OCI-LY7 (cell line): ENCODE data around the gene NAA15. TPM values are rescaled to one million over a fixed set of nuclear protein-coding genes. Genes with fewer than 3 reads are reported as not detected.
A peak's percentile ranks its signal among the peaks of the same experiment; 100 is the strongest.

ENCODE experiments used
- BruUV-seq: library from RNA; stranded (reverse); fragments of 400-500 nt; replicated peaks from 2 replicates; lab custom pipeline; 2021; lab: Mats Ljungman, UMichigan
- CTCF ChIA-PET: fragments of 300-600 bp; sonication (Branson Sonifier 250); formaldehyde crosslinking; loops from one replicate; lab custom pipeline; 2022; ENCODE audit warnings: antibody characterized with exemption; ENCODE audit not compliant: unreplicated experiment; lab: Charles Lee
- POLR2A ChIA-PET: fragments of 300-600 bp; sonication (Branson Sonifier 250); formaldehyde crosslinking; loops from one replicate; lab custom pipeline; 2022; ENCODE audit warnings: antibody characterized with exemption; lab: Charles Lee
- DNase-seq: peaks from one replicate; pipeline ENCODE4 v3.0.0-alpha.2; 2015; ENCODE audit warnings: low spot score
- H2AFZ ChIP-seq: fragments of 200-600 bp; sonication (generic), shearing (Covaris generic); 2 replicates; pipeline ENCODE4 v1.6.1; 2014; ENCODE audit warnings: mild to moderate bottlenecking, antibody characterized with exemption, low read length, moderate library complexity
- H3K27ac ChIP-seq: fragments of 200-600 bp; sonication (generic); 2 replicates; pipeline ENCODE4 v1.5.1; 2014; ENCODE audit warnings: mixed run types, low read depth, mild to moderate bottlenecking, moderate library complexity, low read length, inconsistent platforms; ENCODE audit not compliant: poor library complexity, severe bottlenecking
- H3K36me3 ChIP-seq: fragments of 200-600 bp; sonication (generic); 2 replicates; pipeline ENCODE4 v1.6.1; 2014; ENCODE audit warnings: mild to moderate bottlenecking, antibody characterized with exemption, low read length, moderate library complexity, mixed read lengths; ENCODE audit not compliant: insufficient read depth
- H3K4me1 ChIP-seq: fragments of 200-600 bp; sonication (generic); 2 replicates; pipeline ENCODE4 v1.5.1; 2014; ENCODE audit warnings: mild to moderate bottlenecking, low read length; ENCODE audit not compliant: insufficient read depth, poor library complexity, severe bottlenecking
- H3K4me2 ChIP-seq: fragments of 200-600 bp; sonication (generic); 2 replicates; pipeline ENCODE4 v1.6.1; 2014; ENCODE audit warnings: mild to moderate bottlenecking, low read length
- H3K4me3 ChIP-seq: fragments of 200-600 bp; sonication (generic); 2 replicates; pipeline ENCODE4 v1.5.1; 2014; ENCODE audit warnings: mild to moderate bottlenecking, low read depth, low read length; ENCODE audit not compliant: poor library complexity, severe bottlenecking
- H3K79me2 ChIP-seq: fragments of 200-600 bp; sonication (generic); 2 replicates; pipeline ENCODE4 v1.6.1; 2016; ENCODE audit warnings: low read depth, mild to moderate bottlenecking, low read length, moderate library complexity, mixed read lengths; ENCODE audit not compliant: insufficient read depth
- H3K9me2 ChIP-seq: fragments of 200-600 bp; sonication (generic); 2 replicates; pipeline ENCODE4 v1.6.1; 2016; ENCODE audit warnings: mild to moderate bottlenecking, low read length, mixed read lengths; ENCODE audit not compliant: insufficient read depth
- H3K9me3 ChIP-seq: fragments of 200-600 bp; sonication (generic); 2 replicates; pipeline ENCODE4 v1.6.1; 2014; ENCODE audit warnings: mild to moderate bottlenecking, mixed run types, low read length, mixed read lengths
- H4K20me1 ChIP-seq: fragments of 200-600 bp; sonication (generic); 2 replicates; pipeline ENCODE4 v1.6.1; 2014; ENCODE audit warnings: mild to moderate bottlenecking, antibody characterized with exemption, low read length, moderate library complexity, mixed read lengths; ENCODE audit not compliant: insufficient read depth
- EZH2phosphoT487 ChIP-seq: fragments of 200-600 bp; sonication (generic); IDR thresholded peaks from 2 replicates; pipeline ENCODE4 v1.6.1; 2018; ENCODE audit warnings: low read depth, borderline replicate concordance, mild to moderate bottlenecking, mixed run types, antibody characterized with exemption, low read length, moderate library complexity, mixed read lengths
- intact Hi-C: fragments of 100-400 bp; cut with micrococcal nuclease; formaldehyde crosslinking; loops from one replicate; pipeline ENCODE4 v1.10.0; 2022; ENCODE audit not compliant: unreplicated experiment
- total RNA-seq, 2 experiments: library from RNA; depleted of rRNA in 1 of 2; stranded (reverse); fragments of >200 nt in 1 of 2; shearing (Covaris generic) in 1 of 2; gene quantifications; 2 replicates each; pipeline ENCODE4 v1.2.3, GENCODE V29; 2014 to 2022
- TF ChIP-seq, protein P1 (sequence below): fragments of 200-600 bp; sonication (generic); conservative IDR thresholded peaks from 2 replicates; pipeline ENCODE4 v1.5.1; 2014; ENCODE audit warnings: mild to moderate bottlenecking, antibody characterized with exemption, low read length, moderate library complexity, mixed read lengths

NAA15 gene
- total RNA-seq, 2 experiments from 2014 or later: 45.3 to 95.9 TPM

DNA sequence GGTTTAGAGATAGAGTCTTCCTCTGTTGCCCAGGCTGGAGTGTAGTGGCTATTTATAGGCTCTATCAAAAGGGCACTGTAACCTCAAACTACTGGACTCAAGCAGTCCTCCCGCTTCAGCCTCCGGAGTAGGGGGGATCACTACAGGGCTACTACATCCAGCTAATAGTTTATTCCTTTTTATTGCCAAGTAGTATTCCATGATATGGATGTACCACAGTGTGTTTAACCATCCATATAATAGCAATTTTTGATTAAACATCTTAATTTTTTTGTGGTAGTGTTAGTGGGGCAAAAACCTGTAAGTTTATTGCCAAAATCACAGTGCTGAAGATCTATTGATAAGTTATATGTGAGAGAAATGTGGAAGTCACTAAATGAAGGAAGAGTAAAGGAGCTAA is 3.6 kb downstream of the NAA15 start:
- Histone ChIP-seq H3K79me2 (peaks cover 97% of the 10 kb centered on the region), H3K4me2 (no peak overlapping the region; the same call in 1 of the 2 replicates), H4K20me1 (peaks cover 28% of the 10 kb centered on the region), H3K9me3 (peaks cover 18% of the 10 kb centered on the region; the same call in 1 of the 2 replicates), H3K4me3 (peak overlapping the region; percentile 11), H3K36me3 (peaks cover 78% of the 10 kb centered on the region), H3K27ac (no peak overlapping the region), H3K9me2 (no peaks in the 10 kb centered on the region), H2AFZ (no peak overlapping the region), H3K4me1 (peaks cover 34% of the 10 kb centered on the region)
- TF ChIP-seq, protein P1, sequence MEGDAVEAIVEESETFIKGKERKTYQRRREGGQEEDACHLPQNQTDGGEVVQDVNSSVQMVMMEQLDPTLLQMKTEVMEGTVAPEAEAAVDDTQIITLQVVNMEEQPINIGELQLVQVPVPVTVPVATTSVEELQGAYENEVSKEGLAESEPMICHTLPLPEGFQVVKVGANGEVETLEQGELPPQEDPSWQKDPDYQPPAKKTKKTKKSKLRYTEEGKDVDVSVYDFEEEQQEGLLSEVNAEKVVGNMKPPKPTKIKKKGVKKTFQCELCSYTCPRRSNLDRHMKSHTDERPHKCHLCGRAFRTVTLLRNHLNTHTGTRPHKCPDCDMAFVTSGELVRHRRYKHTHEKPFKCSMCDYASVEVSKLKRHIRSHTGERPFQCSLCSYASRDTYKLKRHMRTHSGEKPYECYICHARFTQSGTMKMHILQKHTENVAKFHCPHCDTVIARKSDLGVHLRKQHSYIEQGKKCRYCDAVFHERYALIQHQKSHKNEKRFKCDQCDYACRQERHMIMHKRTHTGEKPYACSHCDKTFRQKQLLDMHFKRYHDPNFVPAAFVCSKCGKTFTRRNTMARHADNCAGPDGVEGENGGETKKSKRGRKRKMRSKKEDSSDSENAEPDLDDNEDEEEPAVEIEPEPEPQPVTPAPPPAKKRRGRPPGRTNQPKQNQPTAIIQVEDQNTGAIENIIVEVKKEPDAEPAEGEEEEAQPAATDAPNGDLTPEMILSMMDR: no peak
- TF ChIP-seq EZH2phosphoT487: no peak
- ChIA-PET CTCF (no interaction called here), POLR2A (interaction anchor here (0.6 to 1.9 kb wide), 4 partner anchors 9 to 71 kb away, joined by 4 to 7 read pairs (median 4); no protein-coding TSS in a partner anchor)
- DNase-seq: no peak
- intact Hi-C loops: no loop called here
- no TSS peak for BruUV-seq

DNA sequence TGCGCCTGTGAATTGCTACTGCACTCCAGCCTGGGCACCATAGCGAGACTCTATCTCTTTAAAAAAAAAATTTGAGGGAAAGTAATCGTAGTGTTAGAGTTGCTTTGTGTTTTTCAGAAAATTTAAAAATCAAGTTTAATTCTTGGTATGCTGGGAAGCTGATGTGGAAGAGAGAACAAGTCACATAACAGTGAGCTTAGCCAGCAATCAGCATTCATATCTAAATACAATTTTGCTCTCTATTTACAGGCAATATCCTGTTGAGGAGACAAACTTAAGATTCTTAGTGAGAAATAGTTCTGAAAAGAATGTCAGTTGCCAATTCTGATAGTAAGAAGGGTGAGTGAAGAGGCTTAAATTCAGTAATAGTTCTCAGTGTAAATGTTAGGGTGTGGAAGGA is 10.6 kb downstream of the NAA15 start:
- intact Hi-C loops: loop anchor here (1.0 kb wide), 1 partner anchor 141 kb away; no protein-coding TSS in a partner anchor
- H3K27ac ChIP-seq: peak overlapping the region; percentile 79

More for the DNA sequence above, 10.6 kb downstream of the NAA15 start:
- Histone ChIP-seq H3K36me3 (peaks cover 68% of the 10 kb centered on the region), H3K79me2 (peaks cover 100% of the 10 kb centered on the region), H3K9me3 (peaks cover 12% of the 10 kb centered on the region), H3K4me3 (no peak overlapping the region), H4K20me1 (peaks cover 12% of the 10 kb centered on the region; the same call in 1 of the 2 replicates), H2AFZ (no peak overlapping the region), H3K9me2 (no peaks in the 10 kb centered on the region), H3K4me1 (peaks cover 84% of the 10 kb centered on the region), H3K4me2 (peak overlapping the region; percentile 79)
- no peak for DNase-seq
- CTCF ChIA-PET: interaction anchor here (0.8 to 1.0 kb wide), 2 partner anchors 11 to 281 kb away, joined by 3 to 4 read pairs; partner anchors contain the start of gene NAA15
- POLR2A ChIA-PET: interaction anchor here (0.9 to 2.5 kb wide), 12 partner anchors 10 to 244 kb away, joined by 3 to 15 read pairs (median 4); partner anchors contain the start of genes NAA15, NDUFC1 and SETD7
- TF ChIP-seq, protein P1: no peak
- TF ChIP-seq EZH2phosphoT487: no peak
- no TSS peak for BruUV-seq
